ENCODE results near the gene DEFB132. TPM values are rescaled to one million over a fixed set of nuclear protein-coding genes. Genes with fewer than 3 reads are reported as not detected.
"Not testable (repeated sequence)": the region's sequence is repeated elsewhere in the genome, so short reads cannot be mapped to it uniquely, and the experiment has no call there.

DEFB132 gene
- total RNA-seq, 4 donors from 2014 or later: 0.34 TPM; not detected in 3

GRCh38 chr20:251354-251753 is 6.2 kb upstream of the DEFB132 start:
- DNase-seq (ENCODE audit: low spot score in 2 of 2): no peak
- H3K27ac ChIP-seq: no peak overlapping the region
- H3K4me1 ChIP-seq: no peaks in the 10 kb centered on the region
- H3K4me3 ChIP-seq: no peak overlapping the region
- TF ChIP-seq POLR2AphosphoS5 (IDR thresholded peaks at IDR 0.05) (no peak), CTCF (IDR thresholded peaks at IDR 0.05) (no peak), POLR2A (IDR thresholded peaks at IDR 0.05) (no peak), EP300 (IDR thresholded peaks at IDR 0.05) (no peak)
- no peaks in the 10 kb centered on the region for H3K36me3 ChIP-seq
- 46% methylated on average over 2 of the region's 2 CpGs for WGBS
- H3K9me3 ChIP-seq: no peaks in the 10 kb centered on the region
- H3K27me3 ChIP-seq: peaks cover 9% of the 10 kb centered on the region

GRCh38 chr20:252801-253200 is 4.7 kb upstream of the DEFB132 start:
- H3K27me3 ChIP-seq: peaks cover 9% of the 10 kb centered on the region
- H3K36me3 ChIP-seq: no peaks in the 10 kb centered on the region
- WGBS: 71% methylated on average over 2 of the region's 2 CpGs
- no peaks in the 10 kb centered on the region for H3K4me1 ChIP-seq
- H3K27ac ChIP-seq: no peak overlapping the region
- H3K9me3 ChIP-seq: no peaks in the 10 kb centered on the region
- no peak for DNase-seq (ENCODE audit: low spot score in 2 of 2)
- TF ChIP-seq POLR2AphosphoS5 (IDR thresholded peaks at IDR 0.05) (no peak), POLR2A (IDR thresholded peaks at IDR 0.05) (no peak), CTCF (IDR thresholded peaks at IDR 0.05) (no peak), EP300 (IDR thresholded peaks at IDR 0.05) (no peak)
- no peak overlapping the region for H3K4me3 ChIP-seq

- H3K27me3 ChIP-seq; DNase-seq (ENCODE audit: low spot score in 2 of 2); H3K9me3 ChIP-seq; H3K27ac ChIP-seq; H3K36me3 ChIP-seq; H3K4me1 ChIP-seq; H3K4me3 ChIP-seq: not testable (repeated sequence)
- 48% methylated on average over 6 of the region's 6 CpGs for WGBS
Measured at GRCh38 chr20:253447-253846, 4.1 kb upstream of the DEFB132 start.

- DNase-seq (ENCODE audit: low spot score in 2 of 2): no peak
- no peak overlapping the region for H3K27ac ChIP-seq
- no peaks in the 10 kb centered on the region for H3K9me3 ChIP-seq
- H3K4me1 ChIP-seq: no peaks in the 10 kb centered on the region
- 54% methylated on average over 4 of the region's 4 CpGs for WGBS
- TF ChIP-seq CTCF (IDR thresholded peaks at IDR 0.05): no peak
- no peak for TF ChIP-seq POLR2AphosphoS5 (IDR thresholded peaks at IDR 0.05)
- TF ChIP-seq POLR2A (IDR thresholded peaks at IDR 0.05): no peak
- no peak for TF ChIP-seq EP300 (IDR thresholded peaks at IDR 0.05)
- no peak overlapping the region for H3K4me3 ChIP-seq
- H3K36me3 ChIP-seq: no peaks in the 10 kb centered on the region
- H3K27me3 ChIP-seq: peaks cover 6% of the 10 kb centered on the region
Measured at GRCh38 chr20:258269-258858, 840 bp downstream of the DEFB132 start.

- DNase-seq (ENCODE audit: low spot score in 2 of 2): no peak
Measured at GRCh38 chr20:258963-259362, 1.4 kb downstream of the DEFB132 start.

More at GRCh38 chr20:258963-259362, 1.4 kb downstream of the DEFB132 start:
- H3K27me3 ChIP-seq: peaks cover 10% of the 10 kb centered on the region
- no peak for TF ChIP-seq CTCF (IDR thresholded peaks at IDR 0.05)
- no peak for TF ChIP-seq POLR2AphosphoS5 (IDR thresholded peaks at IDR 0.05)
- TF ChIP-seq POLR2A (IDR thresholded peaks at IDR 0.05): no peak
- no peak for TF ChIP-seq EP300 (IDR thresholded peaks at IDR 0.05)
- no peak overlapping the region for H3K4me3 ChIP-seq
- WGBS: 62% methylated on average over 8 of the region's 8 CpGs
- H3K27ac ChIP-seq: no peak overlapping the region
- no peaks in the 10 kb centered on the region for H3K9me3 ChIP-seq
- H3K36me3 ChIP-seq: no peaks in the 10 kb centered on the region
- H3K4me1 ChIP-seq: no peaks in the 10 kb centered on the region

Measured in suprapubic skin (tissue), 4 donors.